Measurements from ENCODE around the gene ARL3.

DNA sequence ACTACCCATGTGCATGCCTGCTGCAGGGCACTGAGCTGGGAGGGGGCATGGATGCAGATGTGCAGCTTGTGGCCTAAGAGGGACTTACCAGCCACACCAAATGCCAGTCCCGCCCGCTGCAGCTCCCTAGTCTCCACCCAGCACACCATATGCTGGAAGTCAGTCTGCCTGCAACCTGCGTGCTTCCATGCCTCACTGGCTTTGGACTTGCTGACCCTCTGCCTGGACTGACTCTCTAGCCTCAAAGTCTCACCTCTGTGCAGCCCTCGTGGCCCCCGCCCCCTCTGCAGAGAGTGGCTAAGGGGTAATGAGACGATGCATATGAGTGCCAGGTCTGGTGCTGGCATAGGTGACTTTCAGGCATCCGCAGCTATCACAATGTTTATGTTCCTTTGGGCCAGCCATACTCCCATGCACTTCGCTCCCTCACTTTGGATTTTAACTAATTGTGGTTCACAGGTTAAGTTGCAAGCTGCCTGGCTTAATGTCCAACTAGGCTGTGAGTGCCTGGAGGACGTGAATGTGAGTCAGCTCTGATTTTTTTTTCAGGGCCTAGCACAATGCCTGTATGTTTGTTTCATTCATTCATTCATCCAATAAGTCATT is 48.2 kb downstream of the ARL3 start:
- TF ChIP-seq CTCF (IDR thresholded peaks at IDR 0.05) (no peak), POLR2A (IDR thresholded peaks at IDR 0.05) (no peak)

Measured in esophagus squamous epithelium (tissue), 4 donors.